Activated T-cell treated with anti-CD3 and anti-CD28 coated beads, Interleukin-2, amount 50 U/mL, for 4 hours (primary cell): ENCODE measurements around the gene EPHB3. TPM values are rescaled to one million over a fixed set of nuclear protein-coding genes. Genes with fewer than 3 reads are reported as not detected.
A peak's percentile ranks its signal among the peaks of the same experiment; 100 is the strongest.

Experiments used
- ATAC-seq, 2 donors: fragments of 200-7000 bp; cut with Tn5 transposase; one replicate each; pipeline ENCODE4 v1.10.0; 2021
- DNase-seq: peaks from one replicate; pipeline ENCODE4 v3.0.0-alpha.2; 2020
- H3K27me3 Mint-ChIP-seq: one replicate; pipeline ENCODE4 v1.8.0; 2021; ENCODE audit warnings: low read depth, mixed read lengths
- H3K36me3 Mint-ChIP-seq: one replicate; pipeline ENCODE4 v1.8.0; 2022; ENCODE audit warnings: mixed read lengths; ENCODE audit not compliant: insufficient read depth
- H3K4me1 Mint-ChIP-seq: one replicate; pipeline ENCODE4 v1.8.0; 2021; ENCODE audit warnings: low read depth, mixed read lengths
- H3K4me3 Mint-ChIP-seq: one replicate; pipeline ENCODE4 v1.8.0; 2021; ENCODE audit warnings: mild to moderate bottlenecking, moderate library complexity, mixed read lengths
- H3K9me3 Mint-ChIP-seq: one replicate; pipeline ENCODE4 v1.8.0; 2021; ENCODE audit warnings: mixed read lengths
- total RNA-seq, 3 donors: library from RNA; stranded (reverse); gene quantifications; one replicate each; pipeline ENCODE4 v1.2.1, GENCODE V29; 2021

The EPHB3 gene
- total RNA-seq, 3 donors from 2014 or later: 0.15 TPM; not detected in 2

DNA sequence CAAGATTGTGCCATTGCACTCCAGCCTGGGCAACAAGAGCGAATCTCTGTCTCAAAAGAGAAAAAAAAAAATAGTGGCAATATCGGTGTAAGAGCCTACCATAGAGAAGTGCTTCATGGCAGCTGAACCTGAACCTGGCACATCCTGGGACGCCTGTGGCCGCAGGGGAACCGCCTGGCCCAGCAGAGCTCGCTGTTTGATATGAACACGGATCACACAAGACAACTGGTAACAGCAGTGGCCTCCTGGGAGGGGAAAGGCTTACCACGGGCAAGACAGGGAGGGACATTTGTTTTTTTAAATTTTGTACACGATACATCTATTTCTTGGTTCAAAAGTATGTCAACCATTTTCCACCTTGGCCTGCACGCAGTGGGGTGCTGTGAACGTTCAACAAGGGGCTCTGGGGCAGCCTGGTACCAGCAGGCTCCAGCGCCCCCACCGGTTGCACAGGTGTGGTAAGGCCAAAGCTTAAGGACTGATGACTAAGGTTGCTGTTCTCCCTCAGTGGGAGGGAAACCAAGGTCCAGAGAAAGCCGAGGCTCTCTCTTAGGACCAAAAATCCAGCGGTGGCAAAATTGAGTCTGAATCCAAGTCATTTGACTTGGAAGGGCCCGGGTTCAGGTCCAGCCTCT, 21.7 kb upstream of the EPHB3 start:
- ATAC-seq: no peak
- Mint-ChIP-seq H3K9me3 (no peaks in the 10 kb centered on the region), H3K27me3 (peaks cover 24% of the 10 kb centered on the region), H3K4me1 (peaks cover 8% of the 10 kb centered on the region), H3K4me3 (no peak overlapping the region), H3K36me3 (no peaks in the 10 kb centered on the region)
- DNase-seq: no peak

- ATAC-seq: peak; percentile 49 to 53
- DNase-seq: peak; percentile 76
- H3K36me3 Mint-ChIP-seq: no peaks in the 10 kb centered on the region
- peaks cover 11% of the 10 kb centered on the region for H3K4me1 Mint-ChIP-seq
- H3K4me3 Mint-ChIP-seq: no peak overlapping the region
- H3K27me3 Mint-ChIP-seq: peaks cover 26% of the 10 kb centered on the region
- H3K9me3 Mint-ChIP-seq: no peaks in the 10 kb centered on the region
These were observed 20.6 kb upstream of the EPHB3 start for GRCh38 chr3:184540777-184541681.

GRCh38 chr3:184541886-184542562, 19.6 kb upstream of the EPHB3 start:
- H3K9me3 Mint-ChIP-seq: no peaks in the 10 kb centered on the region
- DNase-seq (no peak), ATAC-seq (no peak)
- H3K36me3 Mint-ChIP-seq: no peaks in the 10 kb centered on the region
- no peak overlapping the region for H3K4me3 Mint-ChIP-seq
- peaks cover 11% of the 10 kb centered on the region for H3K4me1 Mint-ChIP-seq
- peaks cover 26% of the 10 kb centered on the region for H3K27me3 Mint-ChIP-seq

GRCh38 chr3:184542577-184542976, 19.0 kb upstream of the EPHB3 start:
- no peak for ATAC-seq
- peaks cover 11% of the 10 kb centered on the region for H3K4me1 Mint-ChIP-seq
- DNase-seq: no peak
- H3K9me3 Mint-ChIP-seq: no peaks in the 10 kb centered on the region
- H3K27me3 Mint-ChIP-seq: peaks cover 26% of the 10 kb centered on the region
- H3K36me3 Mint-ChIP-seq: no peaks in the 10 kb centered on the region
- no peak overlapping the region for H3K4me3 Mint-ChIP-seq

- peaks cover 24% of the 10 kb centered on the region for H3K27me3 Mint-ChIP-seq
These were observed 18.3 kb upstream of the EPHB3 start for GRCh38 chr3:184543256-184543655.

GRCh38 chr3:184543843-184544512, 17.6 kb upstream of the EPHB3 start:
- DNase-seq: peak; percentile 66
- Mint-ChIP-seq H3K4me1 (peaks cover 11% of the 10 kb centered on the region), H3K27me3 (peaks cover 21% of the 10 kb centered on the region)

More at GRCh38 chr3:184543256-184543655, 18.3 kb upstream of the EPHB3 start:
- ATAC-seq (no peak), DNase-seq (no peak)
- Mint-ChIP-seq H3K9me3 (no peaks in the 10 kb centered on the region), H3K36me3 (no peaks in the 10 kb centered on the region), H3K4me3 (no peak overlapping the region), H3K4me1 (peaks cover 11% of the 10 kb centered on the region)

GRCh38 chr3:184544513-184544861, 17.1 kb upstream of the EPHB3 start:
- DNase-seq (no peak), ATAC-seq (no peak)
- Mint-ChIP-seq H3K9me3 (no peaks in the 10 kb centered on the region), H3K4me1 (peaks cover 11% of the 10 kb centered on the region), H3K36me3 (no peaks in the 10 kb centered on the region), H3K4me3 (no peak overlapping the region), H3K27me3 (peaks cover 19% of the 10 kb centered on the region)

More at GRCh38 chr3:184543843-184544512, 17.6 kb upstream of the EPHB3 start:
- no peaks in the 10 kb centered on the region for H3K36me3 Mint-ChIP-seq
- no peak overlapping the region for H3K4me3 Mint-ChIP-seq
- peak; percentile 76 to 84 for ATAC-seq
- H3K9me3 Mint-ChIP-seq: no peaks in the 10 kb centered on the region

- H3K4me3 Mint-ChIP-seq: no peak overlapping the region
- H3K27me3 Mint-ChIP-seq: peaks cover 12% of the 10 kb centered on the region
These were observed 15.8 kb upstream of the EPHB3 start for GRCh38 chr3:184545769-184546168.

GRCh38 chr3:184546252-184546651, 15.3 kb upstream of the EPHB3 start:
- ATAC-seq (no peak), DNase-seq (no peak)
- Mint-ChIP-seq H3K36me3 (no peaks in the 10 kb centered on the region), H3K9me3 (no peaks in the 10 kb centered on the region), H3K4me1 (peaks cover 9% of the 10 kb centered on the region), H3K27me3 (peaks cover 10% of the 10 kb centered on the region), H3K4me3 (no peak overlapping the region)

More at GRCh38 chr3:184545769-184546168, 15.8 kb upstream of the EPHB3 start:
- H3K4me1 Mint-ChIP-seq: peaks cover 11% of the 10 kb centered on the region
- H3K9me3 Mint-ChIP-seq: no peaks in the 10 kb centered on the region
- no peak for ATAC-seq
- no peaks in the 10 kb centered on the region for H3K36me3 Mint-ChIP-seq
- DNase-seq: no peak

GRCh38 chr3:184549796-184550577, 11.6 kb upstream of the EPHB3 start:
- Mint-ChIP-seq H3K27me3 (peaks cover 7% of the 10 kb centered on the region), H3K4me1 (peaks cover 15% of the 10 kb centered on the region), H3K36me3 (no peaks in the 10 kb centered on the region), H3K9me3 (no peaks in the 10 kb centered on the region), H3K4me3 (no peak overlapping the region)
- ATAC-seq (no peak), DNase-seq (no peak)

DNA sequence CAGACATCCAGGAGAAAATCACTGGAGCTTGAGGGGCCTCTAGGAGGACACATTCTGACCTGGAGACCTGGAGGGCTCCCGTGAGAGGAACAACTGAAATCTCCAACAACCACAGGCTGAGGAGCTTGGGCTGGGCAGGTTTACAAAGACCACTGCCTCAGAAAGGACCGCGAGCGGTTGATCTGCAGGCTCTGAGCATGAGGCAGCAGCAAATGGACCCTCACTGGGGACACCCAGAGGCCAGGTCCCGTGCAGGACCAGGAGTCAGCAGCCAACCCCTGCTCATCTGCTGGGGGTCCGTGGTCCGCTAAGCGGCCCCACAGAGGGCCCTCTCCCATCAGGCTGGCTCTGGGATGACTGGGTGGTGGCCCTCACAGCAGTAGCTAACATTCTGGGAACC, 10.5 kb upstream of the EPHB3 start:
- H3K27me3 Mint-ChIP-seq: peaks cover 13% of the 10 kb centered on the region
- H3K4me3 Mint-ChIP-seq: no peak overlapping the region
- no peaks in the 10 kb centered on the region for H3K36me3 Mint-ChIP-seq
- no peak for ATAC-seq
- peaks cover 19% of the 10 kb centered on the region for H3K4me1 Mint-ChIP-seq
- H3K9me3 Mint-ChIP-seq: no peaks in the 10 kb centered on the region
- no peak for DNase-seq

DNA sequence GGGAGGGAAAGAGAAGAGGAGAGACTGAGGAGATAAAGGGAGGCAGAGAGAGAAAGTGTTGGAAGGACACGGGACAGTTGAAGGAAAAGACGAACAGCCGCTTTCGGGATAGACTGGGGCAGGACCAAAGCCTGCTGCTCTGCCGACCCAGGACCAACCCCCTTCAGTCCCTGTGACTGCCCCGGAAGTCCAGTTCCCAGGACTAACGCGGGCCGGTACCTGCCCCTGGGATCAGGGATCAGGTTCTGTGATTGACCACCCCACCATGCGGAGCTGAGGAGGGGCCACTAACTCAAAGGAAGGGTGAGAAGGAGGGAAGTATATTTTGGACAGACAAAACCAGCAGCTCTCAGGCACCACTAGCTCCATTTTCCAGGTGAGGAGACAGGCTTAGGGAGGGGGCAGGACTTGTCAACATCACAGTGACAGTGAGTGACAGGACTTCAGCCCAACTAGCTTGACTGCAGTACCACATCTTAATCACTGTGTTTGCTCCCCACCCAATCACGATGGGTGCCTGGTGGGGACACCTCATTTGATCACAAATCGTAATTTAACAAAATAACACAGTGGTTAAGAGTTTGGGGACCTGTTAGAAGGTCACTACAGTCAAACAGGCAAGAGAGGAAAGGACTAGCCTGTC, 9.8 kb upstream of the EPHB3 start:
- H3K4me1 Mint-ChIP-seq: peaks cover 25% of the 10 kb centered on the region
- H3K36me3 Mint-ChIP-seq: no peaks in the 10 kb centered on the region
- no peak for DNase-seq
- no peaks in the 10 kb centered on the region for H3K9me3 Mint-ChIP-seq
- no peak overlapping the region for H3K4me3 Mint-ChIP-seq
- ATAC-seq: no peak
- H3K27me3 Mint-ChIP-seq: peaks cover 19% of the 10 kb centered on the region

GRCh38 chr3:184552296-184552695, 9.3 kb upstream of the EPHB3 start:
- Mint-ChIP-seq H3K4me3 (no peak overlapping the region), H3K27me3 (peaks cover 23% of the 10 kb centered on the region), H3K9me3 (no peaks in the 10 kb centered on the region), H3K4me1 (peaks cover 31% of the 10 kb centered on the region), H3K36me3 (no peaks in the 10 kb centered on the region)
- DNase-seq: no peak
- ATAC-seq: no peak
